Activated CD8-positive, alpha-beta memory T cell treated with anti-CD3 and anti-CD28 coated beads, Interleukin-2, amount 10 ng/mL, durations not matched to agents 7 days and 5 days (primary cell): ENCODE measurements around the gene PANK4. TPM values are rescaled to one million over a fixed set of nuclear protein-coding genes. Genes with fewer than 3 reads are reported as not detected.
A peak's percentile ranks its signal among the peaks of the same experiment; 100 is the strongest.

Experiments used
- ATAC-seq: fragments of 150-1000 bp; cut with Tn5 transposase; one replicate; pipeline ENCODE4 v1.10.0; 2021; ENCODE audit warnings: moderate library complexity
- CTCF ChIA-PET: fragments of 350-600 bp; sonication (Branson Sonifier 250); formaldehyde crosslinking; loops from one replicate; lab custom pipeline; 2021; ENCODE audit warnings: antibody characterized with exemption; lab: Charles Lee
- DNase-seq: peaks from one replicate; pipeline ENCODE4 v3.0.0-alpha.2; 2020
- H3K27ac Mint-ChIP-seq: one replicate; pipeline ENCODE4 v1.8.0; 2021; ENCODE audit warnings: mild to moderate bottlenecking, mixed read lengths
- H3K27me3 Mint-ChIP-seq: one replicate; pipeline ENCODE4 v1.8.0; 2021; ENCODE audit warnings: mixed read lengths
- H3K36me3 Mint-ChIP-seq: one replicate; pipeline ENCODE4 v1.8.0; 2021; ENCODE audit warnings: mild to moderate bottlenecking, mixed read lengths
- H3K4me1 Mint-ChIP-seq: one replicate; pipeline ENCODE4 v1.8.0; 2021; ENCODE audit warnings: mixed read lengths
- H3K4me3 Mint-ChIP-seq: one replicate; pipeline ENCODE4 v1.8.0; 2021; ENCODE audit warnings: mild to moderate bottlenecking, moderate library complexity, mixed read lengths
- H3K9me3 Mint-ChIP-seq: one replicate; pipeline ENCODE4 v1.8.0; 2022; ENCODE audit warnings: low read depth, mixed read lengths
- total RNA-seq, 2 experiments: library from RNA; stranded (reverse); gene quantifications; one replicate each; pipeline ENCODE4 v1.2.3, GENCODE V29; 2021

Gene PANK4
- total RNA-seq, 2 experiments from 2014 or later = 72.2 to 91.2 TPM

GRCh38 chr1:2506901-2507565 is 19.4 kb downstream of the PANK4 start:
- ATAC-seq (no peak), DNase-seq (no peak)
- Mint-ChIP-seq H3K27me3 (no peaks in the 10 kb centered on the region), H3K36me3 (peaks cover 9% of the 10 kb centered on the region), H3K9me3 (no peaks in the 10 kb centered on the region), H3K4me3 (no peak overlapping the region), H3K4me1 (no peaks in the 10 kb centered on the region), H3K27ac (no peak overlapping the region)
- CTCF ChIA-PET = interaction anchor here (1.0 to 1.7 kb wide), 2 partner anchors 17 to 46 kb away, joined by 3 to 6 read pairs; no protein-coding TSS in a partner anchor

- no peak overlapping the region for H3K27ac Mint-ChIP-seq
- CTCF ChIA-PET = interaction anchor here (1.0 kb wide), 1 partner anchor 45 kb away, joined by 3 read pairs; no protein-coding TSS in a partner anchor
- H3K4me3 Mint-ChIP-seq = no peak overlapping the region
- no peaks in the 10 kb centered on the region for H3K4me1 Mint-ChIP-seq
- DNase-seq = no peak
- ATAC-seq = no peak
- H3K36me3 Mint-ChIP-seq = peaks cover 4% of the 10 kb centered on the region
- no peaks in the 10 kb centered on the region for H3K9me3 Mint-ChIP-seq
- no peaks in the 10 kb centered on the region for H3K27me3 Mint-ChIP-seq
Observed at GRCh38 chr1:2506007-2506860, 20.2 kb downstream of the PANK4 start.

- Mint-ChIP-seq H3K27ac (no peak overlapping the region), H3K9me3 (no peaks in the 10 kb centered on the region), H3K4me3 (no peak overlapping the region), H3K36me3 (peaks cover 4% of the 10 kb centered on the region), H3K27me3 (no peaks in the 10 kb centered on the region), H3K4me1 (peaks cover under 1% of the 10 kb centered on the region)
- no peak for ATAC-seq
- CTCF ChIA-PET = no interaction called here
- DNase-seq = no peak
Observed at GRCh38 chr1:2505461-2505994, 20.9 kb downstream of the PANK4 start.

GRCh38 chr1:2504949-2505272 is 21.5 kb downstream of the PANK4 start:
- peaks cover 4% of the 10 kb centered on the region for H3K36me3 Mint-ChIP-seq
- no peak overlapping the region for H3K27ac Mint-ChIP-seq
- ATAC-seq (no peak), DNase-seq (no peak)
- no peaks in the 10 kb centered on the region for H3K27me3 Mint-ChIP-seq
- no peak overlapping the region for H3K4me3 Mint-ChIP-seq
- peaks cover 6% of the 10 kb centered on the region for H3K4me1 Mint-ChIP-seq
- CTCF ChIA-PET = no interaction called here
- H3K9me3 Mint-ChIP-seq = no peaks in the 10 kb centered on the region

GRCh38 chr1:2504225-2504948 is 22.0 kb downstream of the PANK4 start:
- no peaks in the 10 kb centered on the region for H3K27me3 Mint-ChIP-seq
- ATAC-seq (no peak), DNase-seq (no peak)
- no peak overlapping the region for H3K4me3 Mint-ChIP-seq
- H3K9me3 Mint-ChIP-seq = no peaks in the 10 kb centered on the region
- no peak overlapping the region for H3K27ac Mint-ChIP-seq
- H3K4me1 Mint-ChIP-seq = peaks cover 10% of the 10 kb centered on the region
- CTCF ChIA-PET = no interaction called here
- H3K36me3 Mint-ChIP-seq = peaks cover 4% of the 10 kb centered on the region

GRCh38 chr1:2503554-2504224 is 22.7 kb downstream of the PANK4 start:
- Mint-ChIP-seq H3K4me3 (no peak overlapping the region), H3K9me3 (no peaks in the 10 kb centered on the region), H3K4me1 (peaks cover 15% of the 10 kb centered on the region), H3K27ac (no peak overlapping the region), H3K27me3 (no peaks in the 10 kb centered on the region), H3K36me3 (peaks cover 2% of the 10 kb centered on the region)
- CTCF ChIA-PET = no interaction called here
- ATAC-seq = no peak
- no peak for DNase-seq

GRCh38 chr1:2502661-2503553 is 23.5 kb downstream of the PANK4 start:
- ATAC-seq (no peak), DNase-seq (no peak)
- no peak overlapping the region for H3K4me3 Mint-ChIP-seq
- peaks cover 15% of the 10 kb centered on the region for H3K4me1 Mint-ChIP-seq
- CTCF ChIA-PET = no interaction called here
- no peaks in the 10 kb centered on the region for H3K27me3 Mint-ChIP-seq
- H3K27ac Mint-ChIP-seq = no peak overlapping the region
- no peaks in the 10 kb centered on the region for H3K9me3 Mint-ChIP-seq
- H3K36me3 Mint-ChIP-seq = no peaks in the 10 kb centered on the region

- DNase-seq (no peak), ATAC-seq (no peak)
- H3K27me3 Mint-ChIP-seq = no peaks in the 10 kb centered on the region
- H3K27ac Mint-ChIP-seq = no peak overlapping the region
- no peaks in the 10 kb centered on the region for H3K9me3 Mint-ChIP-seq
- no peak overlapping the region for H3K4me3 Mint-ChIP-seq
- CTCF ChIA-PET = interaction anchor here (1.4 to 1.9 kb wide), 2 partner anchors 22 to 87 kb away, joined by 6 read pairs; no protein-coding TSS in a partner anchor
- no peaks in the 10 kb centered on the region for H3K36me3 Mint-ChIP-seq
- H3K4me1 Mint-ChIP-seq = peaks cover 15% of the 10 kb centered on the region
Observed at GRCh38 chr1:2502210-2502609, 24.2 kb downstream of the PANK4 start.

GRCh38 chr1:2501820-2502119 is 24.6 kb downstream of the PANK4 start:
- H3K9me3 Mint-ChIP-seq = no peaks in the 10 kb centered on the region
- no peaks in the 10 kb centered on the region for H3K36me3 Mint-ChIP-seq
- no peaks in the 10 kb centered on the region for H3K27me3 Mint-ChIP-seq
- DNase-seq (no peak), ATAC-seq (no peak)
- no peak overlapping the region for H3K27ac Mint-ChIP-seq
- H3K4me3 Mint-ChIP-seq = no peak overlapping the region
- H3K4me1 Mint-ChIP-seq = peaks cover 16% of the 10 kb centered on the region
- CTCF ChIA-PET = interaction anchor here (1.4 to 1.9 kb wide), 2 partner anchors 22 to 86 kb away, joined by 6 read pairs; no protein-coding TSS in a partner anchor

GRCh38 chr1:2501041-2501819 is 25.2 kb downstream of the PANK4 start:
- H3K4me1 Mint-ChIP-seq = peaks cover 21% of the 10 kb centered on the region
- no peak overlapping the region for H3K4me3 Mint-ChIP-seq
- no peaks in the 10 kb centered on the region for H3K9me3 Mint-ChIP-seq
- H3K27me3 Mint-ChIP-seq = no peaks in the 10 kb centered on the region
- H3K36me3 Mint-ChIP-seq = no peaks in the 10 kb centered on the region
- H3K27ac Mint-ChIP-seq = no peak overlapping the region
- ATAC-seq (no peak), DNase-seq (no peak)
- CTCF ChIA-PET = interaction anchor here (1.4 to 1.9 kb wide), 2 partner anchors 23 to 86 kb away, joined by 6 read pairs; no protein-coding TSS in a partner anchor

GRCh38 chr1:2499986-2500596 is 26.3 kb downstream of the PANK4 start:
- Mint-ChIP-seq H3K27me3 (no peaks in the 10 kb centered on the region), H3K4me3 (no peak overlapping the region), H3K36me3 (no peaks in the 10 kb centered on the region), H3K9me3 (no peaks in the 10 kb centered on the region), H3K4me1 (peaks cover 24% of the 10 kb centered on the region), H3K27ac (peak overlapping the region; percentile 72)
- DNase-seq (peak; percentile 64), ATAC-seq (peak; percentile 22)
- CTCF ChIA-PET = interaction anchor here (1.0 kb wide), 1 partner anchor 85 kb away, joined by 3 read pairs; no protein-coding TSS in a partner anchor
